ENCODE measurements around the gene TMED6. TPM values are rescaled to one million over a fixed set of nuclear protein-coding genes. Genes with fewer than 3 reads are reported as not detected.
A peak's percentile ranks its signal among the peaks of the same experiment; 100 is the strongest.
"Not testable (repeated sequence)": the region's sequence is repeated elsewhere in the genome, so short reads cannot be mapped to it uniquely, and the experiment has no call there.

The TMED6 gene
- total and polyA plus RNA-seq, 8 donors = 1.8 to 60.1 (median 18.7) TPM; not detected in 1

DNA sequence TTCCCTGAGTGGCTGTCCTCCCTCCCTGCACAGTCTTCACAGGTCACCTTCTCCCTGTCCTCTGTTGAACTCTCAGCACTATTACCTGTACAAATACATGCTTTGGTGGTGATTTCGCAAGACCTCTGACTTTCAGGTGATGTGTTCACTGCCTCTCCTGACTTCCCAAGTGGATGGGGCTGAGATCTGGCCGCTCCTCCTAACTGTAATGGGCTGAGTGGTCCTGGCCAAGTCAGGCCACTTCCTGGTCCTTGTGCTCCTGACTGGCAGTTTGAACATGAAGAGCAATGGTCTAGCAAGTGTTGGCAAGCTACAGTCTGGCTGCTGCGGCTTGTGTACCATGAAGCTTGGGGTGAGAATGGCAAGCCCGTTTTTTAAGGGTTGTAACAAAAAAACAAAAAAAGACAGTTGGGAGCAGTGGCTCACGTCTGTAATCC is 11.7 kb upstream of the TMED6 start:
- DNase-seq = no peak
- Histone ChIP-seq H3K27me3 (no peaks in the 10 kb centered on the region), H3K4me3 (no peak overlapping the region), H3K36me3 (peaks cover 44 to 76% (median 72%) of the 10 kb centered on the region in 4 donors), H3K4me1 (no peaks in the 10 kb centered on the region), H3K9me3 (no peaks in the 10 kb centered on the region), H3K27ac (no peak overlapping the region)
- intact Hi-C loops (cut with DNase I; ENCODE audit: low total_unique reads) = no loop called here
- TF ChIP-seq EP300 (IDR thresholded peaks at IDR 0.05) = no peak
- TF ChIP-seq, protein P1, sequence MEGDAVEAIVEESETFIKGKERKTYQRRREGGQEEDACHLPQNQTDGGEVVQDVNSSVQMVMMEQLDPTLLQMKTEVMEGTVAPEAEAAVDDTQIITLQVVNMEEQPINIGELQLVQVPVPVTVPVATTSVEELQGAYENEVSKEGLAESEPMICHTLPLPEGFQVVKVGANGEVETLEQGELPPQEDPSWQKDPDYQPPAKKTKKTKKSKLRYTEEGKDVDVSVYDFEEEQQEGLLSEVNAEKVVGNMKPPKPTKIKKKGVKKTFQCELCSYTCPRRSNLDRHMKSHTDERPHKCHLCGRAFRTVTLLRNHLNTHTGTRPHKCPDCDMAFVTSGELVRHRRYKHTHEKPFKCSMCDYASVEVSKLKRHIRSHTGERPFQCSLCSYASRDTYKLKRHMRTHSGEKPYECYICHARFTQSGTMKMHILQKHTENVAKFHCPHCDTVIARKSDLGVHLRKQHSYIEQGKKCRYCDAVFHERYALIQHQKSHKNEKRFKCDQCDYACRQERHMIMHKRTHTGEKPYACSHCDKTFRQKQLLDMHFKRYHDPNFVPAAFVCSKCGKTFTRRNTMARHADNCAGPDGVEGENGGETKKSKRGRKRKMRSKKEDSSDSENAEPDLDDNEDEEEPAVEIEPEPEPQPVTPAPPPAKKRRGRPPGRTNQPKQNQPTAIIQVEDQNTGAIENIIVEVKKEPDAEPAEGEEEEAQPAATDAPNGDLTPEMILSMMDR (IDR thresholded peaks at IDR 0.05) = no peak
- no peak for TF ChIP-seq POLR2AphosphoS5 (IDR thresholded peaks at IDR 0.05)
- TF ChIP-seq POLR2A (IDR thresholded peaks at IDR 0.05) = no peak
- WGBS, 5 donors = 85 to 89% (median 88%) methylated on average over 5 of the region's 5 CpGs

GRCh38 chr16:69360070-69360469 is 8.5 kb upstream of the TMED6 start:
- H3K4me3 ChIP-seq; H3K9me3 ChIP-seq; H3K27ac ChIP-seq; intact Hi-C loops (cut with DNase I; ENCODE audit: low total_unique reads); H3K4me1 ChIP-seq; H3K27me3 ChIP-seq; DNase-seq: not testable (repeated sequence)
- peaks cover 29 to 44% (median 40%) of the 10 kb centered on the region in 4 donors for H3K36me3 ChIP-seq
- WGBS, 5 donors = 90 to 96% (median 95%) methylated on average over 9 of the region's 9 CpGs

DNA sequence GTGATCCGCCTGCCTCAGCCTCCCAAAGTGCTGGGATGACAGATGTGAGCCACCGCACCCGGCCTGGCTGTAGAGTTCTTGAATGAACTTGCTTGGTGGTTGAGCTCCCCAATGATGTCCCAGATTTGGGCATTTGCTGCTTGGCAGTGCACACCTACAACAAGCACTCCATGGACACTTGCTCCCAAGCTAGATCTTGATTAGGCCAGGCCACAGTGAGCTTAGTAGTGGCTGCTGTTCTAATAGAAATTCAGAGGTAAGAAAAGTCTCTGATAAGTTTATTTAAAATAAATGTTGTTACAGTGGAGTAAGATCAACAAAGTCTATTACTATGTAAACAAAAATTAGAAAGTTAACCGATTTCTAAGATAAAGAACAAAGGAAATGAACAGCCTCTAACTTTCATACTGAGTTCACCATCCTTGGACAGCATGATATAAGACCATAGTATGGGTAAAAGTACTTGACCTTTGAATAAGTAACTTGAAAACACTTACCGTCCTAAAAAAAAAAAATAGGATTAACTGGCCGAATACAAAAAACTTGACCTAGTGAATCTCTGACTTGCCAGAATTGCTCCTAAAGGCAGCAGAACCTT is 951 bp downstream of the TMED6 start:
- Histone ChIP-seq H3K27ac (peak overlapping the region; percentile 44 to 74 (median 69)), H3K27me3 (no peaks in the 10 kb centered on the region), H3K4me1 (peaks cover 0 to 34% (median 19%) of the 10 kb centered on the region in 4 donors), H3K9me3 (no peaks in the 10 kb centered on the region), H3K36me3 (peaks cover 13 to 46% (median 32%) of the 10 kb centered on the region in 4 donors), H3K4me3 (peak overlapping the region; percentile 26 to 39 (median 34))
- TF ChIP-seq POLR2A (IDR thresholded peaks at IDR 0.05) (no peak), EP300 (IDR thresholded peaks at IDR 0.05) (no peak), POLR2AphosphoS5 (IDR thresholded peaks at IDR 0.05) (peak in 1 of 3 donors; percentile 20)
- TF ChIP-seq, protein P1 (IDR thresholded peaks at IDR 0.05) = no peak
- DNase-seq = peak; percentile 28 to 58
- intact Hi-C loops (cut with DNase I; ENCODE audit: low total_unique reads) = no loop called here
- 28 to 54% (median 40%) methylated on average over 6 of the region's 6 CpGs for WGBS, 5 donors

GRCh38 chr16:69349536-69349935 is 2.0 kb downstream of the TMED6 start:
- WGBS, 5 donors = 84 to 95% (median 87%) methylated on average over 8 to 10 of the region's 10 CpGs
- Histone ChIP-seq H3K4me1 (peaks cover 0 to 34% (median 19%) of the 10 kb centered on the region in 4 donors), H3K4me3 (no peak overlapping the region), H3K9me3 (no peaks in the 10 kb centered on the region), H3K27ac (no peak overlapping the region), H3K27me3 (no peaks in the 10 kb centered on the region), H3K36me3 (peaks cover 11 to 46% (median 38%) of the 10 kb centered on the region in 4 donors)
- TF ChIP-seq POLR2A (IDR thresholded peaks at IDR 0.05) = no peak
- TF ChIP-seq EP300 (IDR thresholded peaks at IDR 0.05) = no peak
- no peak for TF ChIP-seq POLR2AphosphoS5 (IDR thresholded peaks at IDR 0.05)
- TF ChIP-seq, protein P1 (IDR thresholded peaks at IDR 0.05) = no peak
- no peak for DNase-seq
- intact Hi-C loops (cut with DNase I; ENCODE audit: low total_unique reads) = no loop called here

DNA sequence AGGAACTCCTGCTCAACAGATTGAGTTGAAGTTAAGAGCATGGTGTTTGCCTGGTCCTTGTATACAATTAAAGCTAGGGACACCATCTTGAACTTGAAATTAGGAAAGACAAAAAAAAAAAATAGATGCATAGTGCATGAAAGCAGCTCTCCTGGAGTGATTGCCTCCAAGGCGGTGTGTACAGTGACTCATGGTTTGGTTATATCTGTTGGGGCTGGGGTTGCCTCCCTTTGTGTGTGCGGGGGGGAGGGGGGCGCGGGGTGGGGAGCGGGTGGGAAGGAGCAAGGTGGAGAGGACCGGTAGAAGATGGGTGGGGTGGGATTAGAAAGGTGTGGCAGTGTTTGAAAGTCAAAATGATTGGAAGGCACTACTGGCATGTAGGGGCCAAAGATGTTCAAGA is 3.4 kb downstream of the TMED6 start:
- TF ChIP-seq EP300 (IDR thresholded peaks at IDR 0.05) (no peak), POLR2A (IDR thresholded peaks at IDR 0.05) (no peak), POLR2AphosphoS5 (IDR thresholded peaks at IDR 0.05) (no peak)
- TF ChIP-seq, protein P1 (IDR thresholded peaks at IDR 0.05) = no peak
- intact Hi-C loops (cut with DNase I; ENCODE audit: low total_unique reads) = no loop called here
- peak in 1 of 2 donors; percentile 29 for DNase-seq
- Histone ChIP-seq H3K27me3 (no peaks in the 10 kb centered on the region), H3K4me3 (no peak overlapping the region), H3K4me1 (peaks cover 0 to 34% (median 19%) of the 10 kb centered on the region in 4 donors), H3K36me3 (peaks cover 10 to 55% (median 47%) of the 10 kb centered on the region in 4 donors), H3K9me3 (no peaks in the 10 kb centered on the region), H3K27ac (no peak overlapping the region)
- WGBS, 5 donors = 52 to 82% (median 59%) methylated on average over 6 of the region's 6 CpGs

Measured in stomach (tissue), 9 donors.